ENCODE data around the gene MBNL2. TPM values are rescaled to one million over a fixed set of nuclear protein-coding genes. Genes with fewer than 3 reads are reported as not detected.

MBNL2 gene
- total RNA-seq, 2 donors from 2014 or later = 47.5 to 50.8 TPM

DNA sequence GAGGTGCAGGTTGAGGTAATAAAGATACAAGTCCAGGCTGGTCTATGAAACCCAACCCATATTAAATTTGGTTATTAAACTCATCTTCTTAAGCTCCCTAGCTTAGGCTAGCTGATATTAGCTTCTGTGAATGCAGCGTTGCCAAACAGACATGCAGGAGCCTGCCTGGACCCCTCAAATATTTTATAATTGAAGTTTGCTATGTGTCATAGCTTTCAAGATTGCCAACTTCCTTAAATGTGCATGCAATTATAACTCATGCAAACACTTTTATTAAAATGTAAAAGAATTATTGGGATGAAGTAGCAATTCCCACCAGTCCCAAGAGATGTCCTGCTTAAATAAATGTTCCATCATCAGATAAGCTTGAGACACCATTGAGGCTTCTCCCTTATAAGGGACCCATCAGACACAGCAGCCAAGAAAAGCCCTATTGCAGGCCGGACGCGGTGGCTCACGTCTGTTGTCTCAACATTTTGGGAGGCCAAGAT is 51.3 kb downstream of the MBNL2 start:
- H3K27ac ChIP-seq = peak overlapping the region in 2 of 4 donors; percentile 38 to 51
- no peak for DNase-seq
- 74 to 85% methylated on average over 5 of the region's 5 CpGs for WGBS, 2 donors

DNA sequence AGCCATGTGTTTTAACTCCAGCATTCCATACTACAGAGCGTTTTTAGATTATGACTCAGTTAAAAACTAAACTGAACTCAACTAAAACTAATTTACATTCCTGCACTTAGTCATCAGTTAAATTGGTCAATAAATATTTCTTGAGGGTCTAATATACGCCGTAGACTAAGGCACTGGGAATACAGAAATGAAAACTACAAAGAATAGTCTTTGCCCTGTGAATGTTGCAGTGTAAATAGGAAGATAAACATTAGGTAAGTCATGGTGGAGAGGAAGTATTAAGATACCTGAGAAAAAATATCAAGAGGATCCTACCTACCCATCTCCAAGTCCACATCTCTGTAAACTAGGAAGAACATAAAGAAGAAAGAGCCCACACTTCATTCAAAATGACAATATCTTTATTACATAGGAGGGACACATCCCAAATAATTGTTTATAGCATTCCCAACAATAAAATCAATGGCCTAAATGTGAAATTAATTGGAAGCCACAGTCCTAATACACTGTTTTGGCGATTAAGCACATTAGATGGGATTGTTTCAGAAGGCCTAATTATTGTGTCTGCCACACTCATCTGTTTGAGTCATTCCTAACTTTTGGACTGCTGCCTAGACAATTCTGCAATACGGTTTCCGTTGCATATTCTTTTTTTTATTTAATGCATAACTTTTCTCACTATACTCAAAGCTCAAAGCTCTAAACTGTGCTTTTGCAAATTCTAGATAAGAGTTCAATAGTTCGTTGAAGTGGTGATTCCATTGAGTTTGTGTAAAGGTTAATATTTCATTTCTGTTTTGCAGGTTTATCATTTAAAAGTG is 52.9 kb downstream of the MBNL2 start:
- ATAC-seq = peak; percentile 48
- WGBS, 2 donors = 20% methylated on average over 7 of the region's 7 CpGs
- intact Hi-C loops (cut with DNase I) = no loop called here
- DNase-seq = no peak
- Histone ChIP-seq H3K27me3 (no peaks in the 10 kb centered on the region), H3K27ac (peak overlapping the region in 3 of 4 donors; percentile 33 to 51 (median 38)), H3K4me1 (peaks cover 70% of the 10 kb centered on the region), H3K4me3 (no peak overlapping the region), H3K9me3 (no peaks in the 10 kb centered on the region), H3K36me3 (replicated peaks in 1 of 2; ENCODE audit: insufficient read depth in 1 of 2, low read depth in 2 of 2) (no peaks in the 10 kb centered on the region)
- TF ChIP-seq POLR2A (IDR thresholded peaks at IDR 0.05) = no peak
- TF ChIP-seq, protein P1, sequence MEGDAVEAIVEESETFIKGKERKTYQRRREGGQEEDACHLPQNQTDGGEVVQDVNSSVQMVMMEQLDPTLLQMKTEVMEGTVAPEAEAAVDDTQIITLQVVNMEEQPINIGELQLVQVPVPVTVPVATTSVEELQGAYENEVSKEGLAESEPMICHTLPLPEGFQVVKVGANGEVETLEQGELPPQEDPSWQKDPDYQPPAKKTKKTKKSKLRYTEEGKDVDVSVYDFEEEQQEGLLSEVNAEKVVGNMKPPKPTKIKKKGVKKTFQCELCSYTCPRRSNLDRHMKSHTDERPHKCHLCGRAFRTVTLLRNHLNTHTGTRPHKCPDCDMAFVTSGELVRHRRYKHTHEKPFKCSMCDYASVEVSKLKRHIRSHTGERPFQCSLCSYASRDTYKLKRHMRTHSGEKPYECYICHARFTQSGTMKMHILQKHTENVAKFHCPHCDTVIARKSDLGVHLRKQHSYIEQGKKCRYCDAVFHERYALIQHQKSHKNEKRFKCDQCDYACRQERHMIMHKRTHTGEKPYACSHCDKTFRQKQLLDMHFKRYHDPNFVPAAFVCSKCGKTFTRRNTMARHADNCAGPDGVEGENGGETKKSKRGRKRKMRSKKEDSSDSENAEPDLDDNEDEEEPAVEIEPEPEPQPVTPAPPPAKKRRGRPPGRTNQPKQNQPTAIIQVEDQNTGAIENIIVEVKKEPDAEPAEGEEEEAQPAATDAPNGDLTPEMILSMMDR (IDR thresholded peaks at IDR 0.05) = no peak

More for the DNA sequence above, 51.3 kb downstream of the MBNL2 start:
- ATAC-seq = no peak
- H3K27me3 ChIP-seq = no peaks in the 10 kb centered on the region
- H3K9me3 ChIP-seq = no peaks in the 10 kb centered on the region
- intact Hi-C loops (cut with DNase I) = no loop called here
- H3K4me3 ChIP-seq = no peak overlapping the region
- H3K36me3 ChIP-seq (replicated peaks in 1 of 2; ENCODE audit: insufficient read depth in 1 of 2, low read depth in 2 of 2) = no peaks in the 10 kb centered on the region
- peaks cover 69% of the 10 kb centered on the region for H3K4me1 ChIP-seq
- no peak for TF ChIP-seq POLR2A (IDR thresholded peaks at IDR 0.05)
- TF ChIP-seq, protein P1 (IDR thresholded peaks at IDR 0.05) = no peak

- no peak for TF ChIP-seq POLR2A (IDR thresholded peaks at IDR 0.05)
- TF ChIP-seq, protein P1 (IDR thresholded peaks at IDR 0.05) = no peak
- peak overlapping the region in 1 of 4 donors; percentile 3 for H3K27ac ChIP-seq
- no peaks in the 10 kb centered on the region for H3K36me3 ChIP-seq (replicated peaks in 1 of 2; ENCODE audit: insufficient read depth in 1 of 2, low read depth in 2 of 2)
- peaks cover 75% of the 10 kb centered on the region for H3K4me1 ChIP-seq
- ATAC-seq (no peak), DNase-seq (no peak)
- H3K4me3 ChIP-seq = no peak overlapping the region
- intact Hi-C loops (cut with DNase I) = no loop called here
- whole genome bisulfite sequencing, 2 donors = 54 to 66% methylated on average over 8 of the region's 8 CpGs
- no peaks in the 10 kb centered on the region for H3K27me3 ChIP-seq
- H3K9me3 ChIP-seq = no peaks in the 10 kb centered on the region
These were observed 53.8 kb downstream of the MBNL2 start for GRCh38 chr13:97275776-97276501.

GRCh38 chr13:97276862-97277269 is 54.7 kb downstream of the MBNL2 start:
- Histone ChIP-seq H3K27ac (no peak overlapping the region), H3K9me3 (no peaks in the 10 kb centered on the region), H3K4me1 (peaks cover 80% of the 10 kb centered on the region), H3K36me3 (replicated peaks in 1 of 2; ENCODE audit: insufficient read depth in 1 of 2, low read depth in 2 of 2) (no peaks in the 10 kb centered on the region), H3K27me3 (no peaks in the 10 kb centered on the region), H3K4me3 (no peak overlapping the region)
- intact Hi-C loops (cut with DNase I) = no loop called here
- 88 to 94% methylated on average over 2 of the region's 2 CpGs for WGBS, 2 donors
- DNase-seq = no peak
- TF ChIP-seq, protein P1 (IDR thresholded peaks at IDR 0.05) = no peak
- TF ChIP-seq POLR2A (IDR thresholded peaks at IDR 0.05) = no peak
- no peak for ATAC-seq
